HepG2 (cell line): ENCODE measurements around the gene GNL1. TPM values are rescaled to one million over a fixed set of nuclear protein-coding genes. Genes with fewer than 3 reads are reported as not detected.

ENCODE experiments used
- ARID2 ChIP-seq: sonication (generic); formaldehyde crosslinking; IDR thresholded peaks from 2 replicates; pipeline ENCODE4 v1.8.1; 2022; ENCODE audit warnings: mild to moderate bottlenecking, missing genetic modification reagents, borderline replicate concordance
- ARNT2 ChIP-seq: sonication (generic); formaldehyde crosslinking; IDR thresholded peaks from 2 replicates; pipeline ENCODE4 v1.8.0; 2022; ENCODE audit warnings: mild to moderate bottlenecking, low read depth, missing genetic modification reagents, moderate library complexity
- CEBPG ChIP-seq: IDR thresholded peaks from 2 replicates; pipeline ENCODE4 v1.6.1; 2016
- GATAD1 ChIP-seq: IDR thresholded peaks from 2 replicates; pipeline ENCODE4 v1.6.1; 2016; ENCODE audit warnings: missing genetic modification reagents, missing compliant biosample characterization
- HNF4A ChIP-seq: sonication (generic); formaldehyde crosslinking; IDR thresholded peaks from 2 replicates; pipeline ENCODE4 v1.4.0; 2020; ENCODE audit warnings: missing genetic modification reagents
- HNRNPL ChIP-seq: fragments of 200-400 bp; formaldehyde crosslinking; IDR thresholded peaks from 2 replicates; pipeline ENCODE4 v1.6.1; 2017; ENCODE audit warnings: mild to moderate bottlenecking, low read depth, low read length
- KLF6 ChIP-seq: IDR thresholded peaks from 2 replicates; pipeline ENCODE4 v1.8.0; 2016; ENCODE audit warnings: missing biosample characterization, missing genetic modification reagents
- MED1 ChIP-seq: sonication (generic); formaldehyde crosslinking; IDR thresholded peaks from 2 replicates; pipeline ENCODE4 v1.4.0; 2020; ENCODE audit warnings: missing genetic modification reagents
- MXD1 ChIP-seq: sonication (generic); formaldehyde crosslinking; IDR thresholded peaks from 2 replicates; pipeline ENCODE4 v1.4.0; 2020; ENCODE audit warnings: mild to moderate bottlenecking, missing genetic modification reagents
- NCOA1 ChIP-seq: sonication (generic); formaldehyde crosslinking; IDR thresholded peaks from 2 replicates; pipeline ENCODE4 v1.9.0; 2021; ENCODE audit warnings: missing genetic modification reagents
- NFRKB ChIP-seq: fragments of 450-650 bp; IDR thresholded peaks from 2 replicates; pipeline ENCODE4 v1.6.1; 2017
- PPARG ChIP-seq: conservative IDR thresholded peaks from 2 replicates; pipeline ENCODE4 v1.6.1; 2016; ENCODE audit warnings: missing biosample characterization, missing genetic modification reagents
- SIN3A ChIP-seq: IDR thresholded peaks from 2 replicates; pipeline ENCODE4 v1.6.1; 2011; ENCODE audit warnings: low read depth, mild to moderate bottlenecking, control low read depth, low read length, borderline replicate concordance
- SIX1 ChIP-seq: sonication (generic); formaldehyde crosslinking; IDR thresholded peaks from 2 replicates; pipeline ENCODE4 v1.4.0; 2020; ENCODE audit warnings: missing genetic modification reagents, borderline replicate concordance
- TARDBP ChIP-seq: sonication (generic); formaldehyde crosslinking; IDR thresholded peaks from 2 replicates; pipeline ENCODE4 v1.8.0; 2022; ENCODE audit warnings: mild to moderate bottlenecking, missing genetic modification reagents
- TBX2 ChIP-seq: sonication (generic); formaldehyde crosslinking; IDR thresholded peaks from 2 replicates; pipeline ENCODE4 v1.5.0; 2020; ENCODE audit warnings: missing genetic modification reagents, mild to moderate bottlenecking, borderline replicate concordance
- YEATS2 ChIP-seq: sonication (generic); formaldehyde crosslinking; IDR thresholded peaks from 2 replicates; pipeline ENCODE4 v1.4.0; 2020; ENCODE audit warnings: missing genetic modification reagents, borderline replicate concordance
- YY1 ChIP-seq: IDR thresholded peaks from 2 replicates; pipeline ENCODE4 v1.6.1; 2011; ENCODE audit warnings: low read length, low read depth, moderate library complexity, mild to moderate bottlenecking; ENCODE audit not compliant: insufficient read depth, insufficient replicate concordance
- ZMAT3 ChIP-seq: sonication (generic); formaldehyde crosslinking; conservative IDR thresholded peaks from 2 replicates; pipeline ENCODE4 v1.7.0; 2021; ENCODE audit warnings: missing genetic modification reagents
- ZNF468 ChIP-seq: sonication (generic); formaldehyde crosslinking; IDR thresholded peaks from 2 replicates; pipeline ENCODE4 v1.8.0; 2022; ENCODE audit warnings: mild to moderate bottlenecking, moderate library complexity, missing genetic modification reagents
- ZNF775 ChIP-seq: sonication (generic); formaldehyde crosslinking; IDR thresholded peaks from 2 replicates; pipeline ENCODE4 v1.4.0; 2020; ENCODE audit warnings: missing genetic modification reagents, mild to moderate bottlenecking, moderate library complexity, borderline replicate concordance
- polyA plus RNA-seq, 8 experiments: library from polyadenylated mRNA; depleted of rRNA in 3 of 8; stranded (reverse) in 7 of 8; unstranded in 1 of 8; fragments of >200 nt; fragmentation: Illumina TruSeq in 4 of 8; extraction: Trizol in 4 of 8; gene quantifications; 2 replicates each; pipeline versions ENCODE4 v1.2.1 to v1.2.3, GENCODE V29; 2011 to 2016; ENCODE audit warnings: low read depth in 4 of 8, missing spikeins in 1 of 8, mixed read lengths in 1 of 8; ENCODE audit not compliant: insufficient read depth in 1 of 8
- total RNA-seq, 5 experiments: library from RNA; depleted of rRNA; stranded (reverse); fragments of >200 nt; fragmentation: Illumina TruSeq; extraction: Trizol; gene quantifications; 2 replicates each; pipeline ENCODE4 v1.2.3, GENCODE V29; 2016; ENCODE audit warnings: low read depth in 1 of 5
- TF ChIP-seq, protein P1 (sequence below): sonication (generic); formaldehyde crosslinking; IDR thresholded peaks from 2 replicates; pipeline ENCODE4 v1.5.1; 2020; ENCODE audit warnings: mild to moderate bottlenecking, missing genetic modification reagents, moderate library complexity
- TF ChIP-seq, protein P2 (sequence below): sonication (generic); formaldehyde crosslinking; IDR thresholded peaks from 2 replicates; pipeline ENCODE4 v1.8.0; 2022; ENCODE audit warnings: mild to moderate bottlenecking, missing genetic modification reagents, borderline replicate concordance
- TF ChIP-seq, protein P3 (sequence below): sonication (generic); formaldehyde crosslinking; IDR thresholded peaks from 2 replicates; pipeline ENCODE4 v1.4.0; 2020; ENCODE audit warnings: low read depth, mild to moderate bottlenecking, missing genetic modification reagents

GNL1 gene
- total and polyA plus RNA-seq, 2 of the 13 experiments (the other 11 are each of a cell fraction or from before 2014, with no cell fraction given) = 35.0 to 55.6 TPM

DNA sequence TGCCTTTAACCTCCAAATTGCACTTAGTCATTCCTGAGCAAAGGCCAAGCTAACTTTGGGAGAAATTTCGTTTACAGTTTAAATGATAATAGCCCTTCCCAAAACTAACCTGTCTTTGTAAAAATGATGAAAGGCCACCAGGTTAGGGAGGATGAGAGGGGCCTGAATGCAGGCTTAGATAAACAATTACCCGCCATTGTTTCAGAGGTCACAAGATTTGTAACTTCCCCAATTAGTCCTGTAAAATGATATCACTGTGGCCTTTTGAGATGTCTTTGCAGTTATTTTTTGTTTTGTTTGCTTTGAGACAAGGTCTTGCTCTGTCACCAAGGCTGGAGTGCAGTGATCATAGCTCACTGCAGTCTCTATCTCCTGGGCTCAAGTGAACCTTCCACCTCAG is 26.3 kb downstream of the GNL1 start (continued):
- TF ChIP-seq MED1 (CRISPR knock-in tag) (peak; percentile 43; the same call in 1 of the 2 replicates), NFRKB (no peak), ARID2 (CRISPR knock-in tag) (no peak), CEBPG (peak; percentile 25), ZNF775 (CRISPR knock-in tag) (0 out of 2 replicates have a peak, but pooled peaks have one; percentile 34), YEATS2 (CRISPR knock-in tag) (0 out of 2 replicates have a peak, but pooled peaks have one; percentile 34), SIN3A (no peak), ZNF468 (CRISPR knock-in tag) (no peak), HNRNPL (no peak), NCOA1 (no peak), HNF4A (peak; percentile 12; the same call in 1 of the 2 replicates), YY1 (peak; percentile 35), KLF6 (CRISPR knock-in tag) (no peak), ARNT2 (CRISPR knock-in tag) (no peak), MXD1 (CRISPR knock-in tag) (no peak), ZMAT3 (CRISPR knock-in tag) (0 out of 2 replicates have a peak, but pooled peaks have one; percentile 53), GATAD1 (no peak), PPARG (CRISPR knock-in tag) (peak; percentile 58), TBX2 (CRISPR knock-in tag) (peak; percentile 59; the same call in 1 of the 2 replicates), SIX1 (CRISPR knock-in tag) (peak; percentile 83; the same call in 1 of the 2 replicates), TARDBP (peak; percentile 45; the same call in 1 of the 2 replicates)
- TF ChIP-seq, protein P1, sequence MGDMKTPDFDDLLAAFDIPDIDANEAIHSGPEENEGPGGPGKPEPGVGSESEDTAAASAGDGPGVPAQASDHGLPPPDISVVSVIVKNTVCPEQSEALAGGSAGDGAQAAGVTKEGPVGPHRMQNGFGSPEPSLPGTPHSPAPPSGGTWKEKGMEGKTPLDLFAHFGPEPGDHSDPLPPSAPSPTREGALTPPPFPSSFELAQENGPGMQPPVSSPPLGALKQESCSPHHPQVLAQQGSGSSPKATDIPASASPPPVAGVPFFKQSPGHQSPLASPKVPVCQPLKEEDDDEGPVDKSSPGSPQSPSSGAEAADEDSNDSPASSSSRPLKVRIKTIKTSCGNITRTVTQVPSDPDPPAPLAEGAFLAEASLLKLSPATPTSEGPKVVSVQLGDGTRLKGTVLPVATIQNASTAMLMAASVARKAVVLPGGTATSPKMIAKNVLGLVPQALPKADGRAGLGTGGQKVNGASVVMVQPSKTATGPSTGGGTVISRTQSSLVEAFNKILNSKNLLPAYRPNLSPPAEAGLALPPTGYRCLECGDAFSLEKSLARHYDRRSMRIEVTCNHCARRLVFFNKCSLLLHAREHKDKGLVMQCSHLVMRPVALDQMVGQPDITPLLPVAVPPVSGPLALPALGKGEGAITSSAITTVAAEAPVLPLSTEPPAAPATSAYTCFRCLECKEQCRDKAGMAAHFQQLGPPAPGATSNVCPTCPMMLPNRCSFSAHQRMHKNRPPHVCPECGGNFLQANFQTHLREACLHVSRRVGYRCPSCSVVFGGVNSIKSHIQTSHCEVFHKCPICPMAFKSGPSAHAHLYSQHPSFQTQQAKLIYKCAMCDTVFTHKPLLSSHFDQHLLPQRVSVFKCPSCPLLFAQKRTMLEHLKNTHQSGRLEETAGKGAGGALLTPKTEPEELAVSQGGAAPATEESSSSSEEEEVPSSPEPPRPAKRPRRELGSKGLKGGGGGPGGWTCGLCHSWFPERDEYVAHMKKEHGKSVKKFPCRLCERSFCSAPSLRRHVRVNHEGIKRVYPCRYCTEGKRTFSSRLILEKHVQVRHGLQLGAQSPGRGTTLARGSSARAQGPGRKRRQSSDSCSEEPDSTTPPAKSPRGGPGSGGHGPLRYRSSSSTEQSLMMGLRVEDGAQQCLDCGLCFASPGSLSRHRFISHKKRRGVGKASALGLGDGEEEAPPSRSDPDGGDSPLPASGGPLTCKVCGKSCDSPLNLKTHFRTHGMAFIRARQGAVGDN (CRISPR knock-in tag) = no peak
- TF ChIP-seq, protein P2, sequence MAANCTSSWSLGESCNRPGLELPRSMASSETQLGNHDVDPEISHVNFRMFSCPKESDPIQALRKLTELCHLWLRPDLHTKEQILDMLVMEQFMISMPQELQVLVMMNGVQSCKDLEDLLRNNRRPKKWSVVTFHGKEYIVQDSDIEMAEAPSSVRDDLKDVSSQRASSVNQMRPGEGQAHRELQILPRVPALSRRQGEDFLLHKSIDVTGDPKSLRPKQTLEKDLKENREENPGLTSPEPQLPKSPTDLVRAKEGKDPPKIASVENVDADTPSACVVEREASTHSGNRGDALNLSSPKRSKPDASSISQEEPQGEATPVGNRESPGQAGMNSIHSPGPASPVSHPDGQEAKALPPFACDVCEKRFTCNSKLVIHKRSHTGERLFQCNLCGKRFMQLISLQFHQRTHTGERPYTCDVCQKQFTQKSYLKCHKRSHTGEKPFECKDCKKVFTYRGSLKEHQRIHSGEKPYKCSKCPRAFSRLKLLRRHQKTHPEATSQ (CRISPR knock-in tag) = no peak
- TF ChIP-seq, protein P3, sequence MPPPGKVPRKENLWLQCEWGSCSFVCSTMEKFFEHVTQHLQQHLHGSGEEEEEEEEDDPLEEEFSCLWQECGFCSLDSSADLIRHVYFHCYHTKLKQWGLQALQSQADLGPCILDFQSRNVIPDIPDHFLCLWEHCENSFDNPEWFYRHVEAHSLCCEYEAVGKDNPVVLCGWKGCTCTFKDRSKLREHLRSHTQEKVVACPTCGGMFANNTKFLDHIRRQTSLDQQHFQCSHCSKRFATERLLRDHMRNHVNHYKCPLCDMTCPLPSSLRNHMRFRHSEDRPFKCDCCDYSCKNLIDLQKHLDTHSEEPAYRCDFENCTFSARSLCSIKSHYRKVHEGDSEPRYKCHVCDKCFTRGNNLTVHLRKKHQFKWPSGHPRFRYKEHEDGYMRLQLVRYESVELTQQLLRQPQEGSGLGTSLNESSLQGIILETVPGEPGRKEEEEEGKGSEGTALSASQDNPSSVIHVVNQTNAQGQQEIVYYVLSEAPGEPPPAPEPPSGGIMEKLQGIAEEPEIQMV (CRISPR knock-in tag) = 0 out of 2 replicates have a peak, but pooled peaks have one; percentile 14
